EL (cell line): ENCODE data around the gene RABEP2.
"Not testable (repeated sequence)": the region's sequence is repeated elsewhere in the genome, so short reads cannot be mapped to it uniquely, and the experiment has no call there.

Experiments used
- DNase-seq: peaks from one replicate; pipeline ENCODE4 v3.0.0-alpha.2; 2016

The RABEP2 gene

DNA sequence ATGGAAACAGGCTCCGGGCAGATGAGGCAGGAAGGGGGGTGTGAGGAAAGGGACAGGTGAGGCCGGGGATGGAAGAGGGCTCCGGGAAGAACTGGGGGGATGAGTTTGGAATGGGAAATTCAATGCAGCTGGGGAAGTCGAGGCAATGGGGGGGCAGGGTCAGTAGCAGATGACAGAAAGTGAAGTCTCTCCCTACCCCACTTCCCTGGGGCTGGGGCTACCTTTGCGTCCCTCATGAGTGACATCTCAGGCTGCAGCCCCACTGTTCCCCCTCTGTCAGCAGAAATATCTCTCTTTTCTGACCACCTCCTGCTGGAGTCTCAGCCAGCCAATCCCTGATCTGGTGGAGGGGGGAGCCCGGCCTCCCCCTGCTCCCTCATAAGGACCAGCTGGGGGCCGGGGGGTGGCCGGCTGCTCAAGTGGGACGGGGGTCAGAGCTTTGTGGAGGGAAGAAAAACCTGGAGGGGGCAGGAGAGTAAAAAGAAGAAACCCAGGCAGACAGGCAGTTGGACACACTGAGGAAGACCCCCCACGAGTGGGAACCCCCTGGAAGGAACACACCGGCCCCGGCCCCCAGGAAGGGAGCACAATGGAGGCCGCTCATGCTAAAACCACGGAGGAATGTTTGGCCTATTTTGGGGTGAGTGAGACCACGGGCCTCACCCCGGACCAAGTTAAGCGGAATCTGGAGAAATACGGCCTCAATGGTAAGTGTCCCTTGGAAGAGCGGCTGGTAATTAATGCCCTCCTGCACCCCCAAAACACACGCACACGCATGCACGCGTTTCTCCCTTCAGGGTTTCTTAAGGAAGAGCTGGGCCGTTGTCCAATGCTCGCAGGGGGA, 46.7 kb downstream of the RABEP2 start, which contains the start of gene ATP2A1:
TSS of gene ATP2A1 (plus strand) at position 406 of the 844 bp plus-strand sequence. CDS start at position 590, 184 bp downstream.
- DNase-seq: no peak

DNA sequence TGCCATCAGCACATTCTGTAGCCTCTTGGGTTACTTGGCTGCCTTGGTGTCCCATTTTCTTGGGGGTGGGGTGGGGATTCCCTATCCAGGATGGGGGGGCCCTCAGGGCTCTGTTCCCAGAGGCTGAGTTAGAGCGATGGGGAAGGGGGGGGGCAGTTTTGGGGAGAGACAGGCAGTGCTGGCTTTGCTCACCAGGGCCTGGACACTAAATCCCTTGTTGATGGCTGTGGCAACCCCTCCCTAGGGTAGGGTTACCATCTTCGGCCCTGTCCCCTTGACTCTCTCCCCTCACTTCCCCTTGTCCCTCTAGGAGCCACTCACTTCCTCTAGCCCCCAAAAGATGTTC, 47.4 kb downstream of the RABEP2 start:
- DNase-seq: no peak

GRCh38 chr16:28876973-28877654, 47.9 kb downstream of the RABEP2 start:
- no peak for DNase-seq

GRCh38 chr16:28876019-28876659, 48.9 kb downstream of the RABEP2 start:
- no peak for DNase-seq

DNA sequence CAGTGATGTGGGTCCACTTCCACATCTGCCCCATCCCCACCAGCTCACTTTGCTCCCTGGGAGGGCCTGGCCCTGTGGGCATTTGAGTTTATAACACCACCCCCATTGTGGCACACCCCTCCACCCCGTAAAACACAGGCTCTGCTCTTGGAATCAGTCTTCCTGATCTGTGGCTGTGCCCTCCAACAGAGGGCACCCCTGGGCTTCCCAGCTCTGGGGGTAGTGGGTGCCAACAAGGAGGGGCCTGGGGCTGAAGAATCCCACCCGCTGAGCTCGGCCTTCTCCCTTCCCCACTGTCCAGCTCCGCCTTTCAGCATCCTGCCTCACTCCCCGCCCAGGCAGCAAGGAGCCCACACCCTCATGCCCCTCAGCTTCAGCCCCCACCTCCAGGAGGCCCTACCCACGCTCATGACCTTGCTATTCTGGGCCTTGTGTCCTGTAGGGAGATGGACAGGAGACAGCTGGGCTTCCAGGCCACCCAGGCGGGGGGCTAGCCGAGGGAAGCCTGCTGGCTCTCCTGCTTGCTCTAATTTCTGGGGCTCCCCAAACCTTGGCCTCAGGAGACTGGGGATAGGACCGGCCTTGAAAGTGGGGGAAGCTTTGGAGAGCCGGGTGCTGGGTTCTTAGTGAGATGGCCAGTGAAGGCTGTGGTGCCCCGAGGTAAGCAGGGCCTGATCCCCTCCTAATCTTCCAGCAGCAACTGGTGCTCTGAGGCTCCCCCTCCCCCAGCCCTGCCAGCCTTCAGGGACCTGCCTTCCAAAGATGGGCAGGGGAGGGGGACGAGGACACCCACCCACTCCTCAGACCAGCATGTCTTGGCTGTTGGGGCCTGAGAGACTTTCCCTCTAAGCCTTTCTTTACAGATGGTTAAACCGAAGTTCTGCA, 49.7 kb downstream of the RABEP2 start:
- no peak for DNase-seq

GRCh38 chr16:28874406-28874805, 50.6 kb downstream of the RABEP2 start:
- no peak for DNase-seq

DNA sequence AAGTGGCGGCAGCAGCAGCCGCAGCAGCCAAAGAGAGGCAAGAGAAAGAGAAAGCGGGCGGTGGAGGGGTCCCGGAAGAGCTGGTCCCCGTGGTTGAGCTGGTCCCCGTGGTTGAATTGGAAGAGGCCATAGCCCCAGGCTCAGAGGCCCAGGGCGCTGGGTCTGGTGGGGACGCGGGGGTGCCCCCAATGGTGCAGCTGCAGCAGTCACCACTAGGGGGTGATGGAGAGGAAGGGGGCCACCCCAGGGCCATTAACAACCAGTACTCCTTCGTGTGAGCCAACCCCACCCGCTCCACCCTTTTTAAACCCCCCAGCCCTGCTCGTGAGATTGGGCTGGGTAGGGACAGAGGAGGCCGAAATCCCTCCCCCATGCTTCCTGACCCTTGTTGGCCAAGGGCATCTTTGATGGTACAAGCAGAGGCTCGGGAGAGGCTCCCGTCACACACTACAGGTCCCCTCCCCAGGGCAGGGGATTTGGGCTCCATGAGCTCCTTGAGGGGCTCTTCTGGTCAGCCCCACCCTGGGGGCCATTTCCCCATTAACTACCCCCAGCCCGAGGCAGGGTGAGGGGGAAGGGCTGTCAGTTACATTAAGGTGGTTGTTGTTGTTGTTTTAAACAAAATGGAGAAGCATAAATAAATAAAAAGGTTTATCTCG, 51.4 kb downstream of the RABEP2 start:
- no peak for DNase-seq

GRCh38 chr16:28872952-28873351, 52.1 kb downstream of the RABEP2 start:
- no peak for DNase-seq

GRCh38 chr16:28869201-28869600, 55.8 kb downstream of the RABEP2 start:
- no peak for DNase-seq

- not testable (repeated sequence) for DNase-seq
Measured at GRCh38 chr16:28867646-28868045, 57.4 kb downstream of the RABEP2 start.

DNA sequence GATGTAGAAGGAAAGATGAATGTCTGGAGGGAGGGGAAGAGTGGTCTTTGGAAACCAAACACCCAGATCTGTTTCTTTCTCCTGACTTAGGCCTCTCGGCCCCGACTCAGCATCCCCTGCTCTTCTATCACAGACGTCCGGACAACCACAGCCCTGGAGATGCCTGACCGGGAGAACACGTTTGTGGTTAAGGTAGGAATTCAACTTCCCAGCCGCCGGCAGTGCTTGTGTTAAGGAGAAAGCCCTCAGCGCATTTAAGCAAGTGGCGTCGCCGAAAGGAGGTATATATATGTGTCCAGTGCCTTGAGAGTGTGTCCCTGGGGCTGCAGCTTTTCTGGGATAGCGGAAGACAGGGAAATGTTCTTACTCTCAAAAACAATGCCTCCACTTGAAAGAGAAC, 57.8 kb downstream of the RABEP2 start:
- no peak for DNase-seq

DNA sequence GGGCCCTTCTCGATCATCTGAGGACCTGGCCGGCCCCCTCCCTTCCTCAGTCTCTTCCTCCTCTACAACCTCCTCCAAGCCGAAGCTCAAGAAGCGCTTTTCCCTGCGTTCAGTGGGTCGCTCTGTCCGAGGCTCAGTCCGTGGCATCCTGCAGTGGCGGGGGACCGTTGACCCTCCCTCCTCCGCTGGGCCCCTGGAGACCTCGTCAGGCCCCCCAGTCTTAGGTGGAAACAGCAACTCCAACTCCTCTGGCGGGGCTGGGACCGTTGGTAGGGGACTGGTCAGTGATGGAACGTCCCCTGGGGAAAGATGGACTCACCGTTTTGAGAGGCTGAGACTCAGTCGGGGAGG, 58.6 kb downstream of the RABEP2 start:
- DNase-seq: no peak

DNA sequence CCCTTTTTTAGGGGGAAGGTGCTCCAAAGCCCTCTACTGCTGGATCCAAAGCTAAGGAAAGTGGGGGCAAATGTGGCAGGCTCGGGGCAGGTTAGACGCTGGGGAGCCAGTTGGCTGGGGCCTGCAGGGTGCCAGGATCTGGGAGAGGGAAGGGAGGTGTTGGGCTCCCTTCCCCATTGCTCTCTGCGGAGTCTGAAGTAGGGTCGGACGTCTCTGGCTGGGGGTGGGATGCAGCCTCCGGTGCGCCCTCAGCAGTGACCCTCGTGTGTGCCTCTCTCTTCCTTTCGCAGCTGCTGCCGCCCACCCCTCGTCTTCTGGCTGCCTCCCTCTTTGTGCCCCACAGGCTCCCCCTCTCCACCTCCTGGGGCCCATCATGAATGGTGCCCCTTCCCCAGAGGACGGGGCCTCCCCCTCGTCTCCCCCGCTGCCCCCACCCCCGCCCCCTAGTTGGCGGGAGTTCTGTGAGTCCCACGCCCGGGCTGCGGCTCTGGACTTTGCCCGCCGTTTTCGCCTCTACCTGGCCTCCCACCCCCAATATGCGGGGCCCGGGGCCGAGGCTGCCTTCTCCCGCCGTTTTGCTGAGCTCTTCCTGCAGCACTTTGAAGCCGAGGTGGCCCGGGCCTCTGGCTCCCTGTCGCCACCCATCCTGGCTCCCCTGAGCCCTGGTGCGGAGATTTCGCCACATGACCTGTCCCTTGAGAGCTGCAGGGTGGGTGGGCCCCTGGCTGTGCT, 59.1 kb downstream of the RABEP2 start:
- DNase-seq: no peak

DNA sequence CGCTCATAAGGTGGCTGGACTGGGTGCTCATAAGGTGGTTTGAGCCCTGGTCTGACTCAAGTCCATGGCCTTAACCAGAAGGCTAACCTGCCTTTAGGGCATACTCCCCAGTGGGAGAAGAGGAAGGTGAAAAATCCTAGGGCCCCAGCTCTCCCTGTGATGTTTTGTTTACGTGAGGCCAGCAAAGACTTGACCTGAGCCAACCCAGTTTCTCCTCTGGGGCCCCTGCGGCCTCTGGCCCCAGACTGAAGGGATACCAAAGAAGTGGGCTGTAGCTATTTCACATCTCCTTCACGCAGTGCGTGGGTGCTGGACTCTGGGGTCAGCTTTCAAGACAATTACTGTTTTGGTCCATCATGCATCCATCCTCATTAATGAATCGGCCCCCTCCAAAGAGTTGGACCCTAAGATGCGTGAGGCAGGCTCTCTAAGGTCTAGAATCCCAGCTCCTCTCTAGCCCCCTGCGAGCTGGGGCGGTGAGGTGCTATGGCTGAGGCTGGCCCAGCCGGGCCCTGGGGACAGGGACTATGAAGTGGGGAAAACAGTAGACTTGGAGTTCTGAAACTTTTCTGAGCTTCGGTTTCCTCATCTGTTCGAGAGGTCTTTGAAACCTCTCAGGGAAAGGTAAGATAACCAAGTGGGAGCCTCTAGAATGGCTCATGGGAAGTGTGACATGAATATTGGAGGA, 59.9 kb downstream of the RABEP2 start:
- DNase-seq: no peak

DNA sequence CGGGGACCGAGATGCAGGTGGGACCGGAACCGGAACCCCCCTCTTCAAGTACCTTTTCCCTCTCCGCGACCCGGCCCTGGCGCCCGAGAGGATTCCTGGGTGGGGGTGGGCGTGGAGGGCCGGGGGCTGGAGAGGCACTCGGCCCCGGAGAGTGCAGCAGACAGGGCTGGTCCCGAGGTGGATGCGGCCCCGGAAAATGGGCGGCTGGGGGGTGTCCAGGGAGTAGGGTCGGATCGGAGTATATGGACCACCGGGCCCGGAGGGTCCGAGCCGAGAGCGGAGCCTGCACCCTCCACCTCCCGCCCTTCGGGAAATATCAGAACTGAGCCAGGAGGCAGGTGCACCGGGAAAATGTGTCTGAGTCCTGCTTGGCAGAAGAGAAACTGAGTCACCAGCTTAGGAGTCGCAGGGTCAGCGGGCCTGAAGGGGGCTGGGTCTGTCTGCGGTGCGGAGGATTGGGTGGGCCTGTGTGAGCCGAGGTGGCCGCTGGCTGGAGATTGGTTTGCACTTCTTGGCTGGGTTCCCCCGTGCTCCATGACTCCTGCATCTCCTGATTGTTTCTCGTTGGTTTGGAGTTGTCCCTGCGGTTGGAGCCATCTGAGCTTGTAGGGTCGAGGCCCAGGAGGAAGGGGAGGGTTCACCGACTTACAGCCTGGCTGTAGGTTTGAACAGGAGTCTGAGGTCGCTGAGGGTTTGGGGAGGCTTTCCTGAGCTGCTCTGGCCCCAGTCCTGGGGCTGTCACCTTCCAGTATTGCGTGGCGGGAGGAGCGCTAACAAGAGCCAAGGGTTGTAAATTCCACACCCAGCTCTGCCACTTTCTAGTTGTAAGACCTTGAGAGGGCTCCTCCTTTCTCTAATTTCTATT, 60.9 kb downstream of the RABEP2 start:
- peak; percentile 45 for DNase-seq

DNA sequence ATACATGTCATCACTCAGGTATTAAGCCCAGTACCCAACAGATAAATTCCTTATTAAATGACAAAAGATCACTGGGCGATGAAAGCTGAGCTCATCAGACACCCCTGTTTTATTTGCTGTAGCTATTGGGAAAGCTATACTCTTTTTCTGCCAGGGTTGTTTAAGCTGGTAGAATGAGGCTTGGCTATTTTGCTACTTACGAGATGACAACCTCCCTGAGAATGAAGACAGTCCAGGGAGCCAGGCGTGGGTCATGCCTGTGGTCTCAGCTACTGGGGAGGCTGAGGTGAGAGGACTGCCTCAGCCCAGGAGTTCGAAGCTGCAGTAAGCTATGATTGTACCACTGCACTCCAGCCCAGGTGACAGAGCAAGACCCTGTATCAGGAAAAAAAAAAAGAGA, 65.7 kb downstream of the RABEP2 start:
- DNase-seq: no peak

- DNase-seq: no peak
Measured at GRCh38 chr16:28858421-28858820, 66.6 kb downstream of the RABEP2 start.
